HepG2 (cell line): ENCODE results near the gene SH3D19. TPM values are rescaled to one million over a fixed set of nuclear protein-coding genes. Genes with fewer than 3 reads are reported as not detected.

Source experiments
- AGO1 ChIP-seq: fragments of 200-400 bp; formaldehyde crosslinking; IDR thresholded peaks from 2 replicates; pipeline ENCODE4 v1.6.1; 2017; ENCODE audit warnings: mild to moderate bottlenecking, low read depth, low read length, moderate library complexity; ENCODE audit not compliant: poor library complexity, severe bottlenecking
- GLI4 ChIP-seq: sonication (generic); formaldehyde crosslinking; IDR thresholded peaks from 2 replicates; pipeline ENCODE4 v1.5.1; 2020; ENCODE audit warnings: missing genetic modification reagents, mild to moderate bottlenecking, moderate library complexity, borderline replicate concordance
- JUN ChIP-seq: sonication (generic); formaldehyde crosslinking; IDR thresholded peaks from 2 replicates; pipeline ENCODE4 v1.4.0; 2020; ENCODE audit warnings: mild to moderate bottlenecking, missing genetic modification reagents
- KLF16 ChIP-seq, 2 experiments: sonication (generic) in 1 of 2; formaldehyde crosslinking in 1 of 2; IDR thresholded peaks; 2 replicates each; pipeline versions ENCODE4 v1.6.1 to v1.8.0; 2016 to 2023; ENCODE audit warnings: missing genetic modification reagents in 2 of 2, missing compliant biosample characterization in 1 of 2
- MAZ ChIP-seq, 2 experiments: sonication (generic) in 1 of 2; formaldehyde crosslinking in 1 of 2; IDR thresholded peaks; 2 replicates each; pipeline versions ENCODE4 v1.5.0 to v1.6.1; 2012 to 2020; ENCODE audit warnings: low read depth in 2 of 2, mild to moderate bottlenecking in 2 of 2, borderline replicate concordance in 1 of 2, improper control_type of control experiment in 1 of 2, low read length in 1 of 2, missing genetic modification reagents in 1 of 2, moderate library complexity in 1 of 2
- MED1 ChIP-seq: sonication (generic); formaldehyde crosslinking; IDR thresholded peaks from 2 replicates; pipeline ENCODE4 v1.4.0; 2020; ENCODE audit warnings: missing genetic modification reagents
- MXD4 ChIP-seq: IDR thresholded peaks from 2 replicates; pipeline ENCODE4 v1.6.1; 2016; ENCODE audit warnings: mild to moderate bottlenecking, missing biosample characterization, missing genetic modification reagents
- PHF8 ChIP-seq: sonication (generic); formaldehyde crosslinking; IDR thresholded peaks from 2 replicates; pipeline ENCODE4 v1.5.0; 2020; ENCODE audit warnings: missing genetic modification reagents
- TEAD2 ChIP-seq: sonication (generic); formaldehyde crosslinking; IDR thresholded peaks from 2 replicates; pipeline ENCODE4 v1.9.0; 2021; ENCODE audit warnings: missing genetic modification reagents
- WIZ ChIP-seq: sonication (generic); formaldehyde crosslinking; IDR thresholded peaks from 2 replicates; pipeline ENCODE4 v1.5.1; 2020; ENCODE audit warnings: mild to moderate bottlenecking, missing genetic modification reagents
- ZNF331 ChIP-seq: sonication (generic); formaldehyde crosslinking; IDR thresholded peaks from 2 replicates; pipeline ENCODE4 v1.4.0; 2020; ENCODE audit warnings: missing genetic modification reagents
- ZNF451 ChIP-seq: sonication (generic); formaldehyde crosslinking; IDR thresholded peaks from 2 replicates; pipeline ENCODE4 v1.5.0; 2020; ENCODE audit warnings: mild to moderate bottlenecking, missing genetic modification reagents
- ZNF550 ChIP-seq: sonication (generic); formaldehyde crosslinking; IDR thresholded peaks from 2 replicates; pipeline ENCODE4 v1.4.0; 2020; ENCODE audit warnings: mild to moderate bottlenecking, missing genetic modification reagents, borderline replicate concordance
- ZNF724P ChIP-seq: sonication (generic); formaldehyde crosslinking; IDR thresholded peaks from 2 replicates; pipeline ENCODE4 v1.8.0; 2022; ENCODE audit warnings: missing genetic modification reagents, borderline replicate concordance
- ZSCAN9 ChIP-seq: IDR thresholded peaks from 2 replicates; pipeline ENCODE4 v1.6.1; 2016; ENCODE audit warnings: borderline replicate concordance
- polyA plus RNA-seq, 8 experiments: library from polyadenylated mRNA; depleted of rRNA in 3 of 8; stranded (reverse) in 7 of 8; unstranded in 1 of 8; fragments of >200 nt; fragmentation: Illumina TruSeq in 4 of 8; extraction: Trizol in 4 of 8; gene quantifications; 2 replicates each; pipeline versions ENCODE4 v1.2.1 to v1.2.3, GENCODE V29; 2011 to 2016; ENCODE audit warnings: low read depth in 4 of 8, missing spikeins in 1 of 8, mixed read lengths in 1 of 8; ENCODE audit not compliant: insufficient read depth in 1 of 8
- total RNA-seq, 5 experiments: library from RNA; depleted of rRNA; stranded (reverse); fragments of >200 nt; fragmentation: Illumina TruSeq; extraction: Trizol; gene quantifications; 2 replicates each; pipeline ENCODE4 v1.2.3, GENCODE V29; 2016; ENCODE audit warnings: low read depth in 1 of 5
- TF ChIP-seq, protein P1 (sequence below): sonication (generic); formaldehyde crosslinking; IDR thresholded peaks from 2 replicates; pipeline ENCODE4 v1.9.0; 2021; ENCODE audit warnings: missing genetic modification reagents, borderline replicate concordance
- TF ChIP-seq, protein P2 (sequence below): sonication (generic); formaldehyde crosslinking; IDR thresholded peaks from 2 replicates; pipeline ENCODE4 v1.4.0; 2020; ENCODE audit warnings: missing genetic modification reagents
- TF ChIP-seq, protein P3 (sequence below): sonication (generic); formaldehyde crosslinking; IDR thresholded peaks from 2 replicates; pipeline ENCODE4 v1.8.1; 2023; ENCODE audit warnings: mild to moderate bottlenecking, missing genetic modification reagents, borderline replicate concordance
- TF ChIP-seq, protein P4 (sequence below): sonication (generic); formaldehyde crosslinking; IDR thresholded peaks from 2 replicates; pipeline ENCODE4 v1.5.1; 2020; ENCODE audit warnings: mild to moderate bottlenecking, moderate library complexity, missing genetic modification reagents

The SH3D19 gene
- total and polyA plus RNA-seq, 2 of the 13 experiments (the other 11 are each of a cell fraction or from before 2014, with no cell fraction given): 31.2 to 38.0 TPM

DNA sequence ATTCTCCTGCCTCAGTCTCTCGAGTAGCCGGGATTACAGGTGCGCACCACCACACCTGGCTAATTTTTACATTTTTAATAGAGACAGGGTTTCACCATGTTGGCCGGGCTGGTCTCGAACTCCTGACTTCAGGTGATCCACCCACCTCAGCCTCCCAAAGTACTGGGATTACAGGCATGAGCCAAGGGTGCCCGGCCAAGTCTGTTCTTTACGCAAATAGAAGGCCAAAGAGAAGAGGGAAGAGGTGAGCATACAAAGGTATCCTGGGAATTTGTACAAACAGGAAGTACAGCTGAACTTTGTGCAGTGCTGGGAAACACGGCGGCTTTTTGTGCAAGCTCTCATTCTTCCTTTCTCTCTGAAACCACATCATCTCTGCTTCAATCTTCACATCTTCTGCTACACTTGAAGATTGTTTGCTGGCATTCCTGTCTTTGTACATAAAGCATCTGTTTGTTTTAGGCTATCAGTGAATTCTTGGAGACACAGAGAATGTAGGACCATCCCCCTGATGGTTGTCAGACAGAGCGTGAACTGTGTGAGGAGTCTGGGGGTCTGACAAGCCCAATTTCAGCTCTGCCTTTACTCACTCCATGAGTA lies 120.4 kb downstream of the SH3D19 start (continued):
- TF ChIP-seq AGO1 (no peak), MAZ (IDR thresholded peaks at IDR 0.05; ENCODE audit: borderline replicate concordance, low read depth, low read length) (no peak), MAZ (CRISPR knock-in tag; IDR thresholded peaks at IDR 0.05; ENCODE audit: low read depth) (no peak), MED1 (CRISPR knock-in tag) (peak; percentile 95), GLI4 (CRISPR knock-in tag) (no peak), TEAD2 (CRISPR knock-in tag) (no peak), WIZ (CRISPR knock-in tag) (no peak), ZNF724P (CRISPR knock-in tag) (0 out of 2 replicates have a peak, but pooled peaks have one; percentile 56), KLF16 (CRISPR knock-in tag; IDR thresholded peaks at IDR 0.05) (peak in 1 of 2 experiments; percentile 58; a peak in 1 of 4 replicates), ZNF451 (CRISPR knock-in tag) (no peak), ZNF331 (peak; percentile 51; the same call in 1 of the 2 replicates), MXD4 (CRISPR knock-in tag) (no peak), ZSCAN9 (CRISPR knock-in tag) (peak; percentile 58; the same call in 1 of the 2 replicates), JUN (no peak), PHF8 (CRISPR knock-in tag) (0 out of 2 replicates have a peak, but pooled peaks have one; percentile 32), ZNF550 (CRISPR knock-in tag) (no peak)
- TF ChIP-seq, protein P1, sequence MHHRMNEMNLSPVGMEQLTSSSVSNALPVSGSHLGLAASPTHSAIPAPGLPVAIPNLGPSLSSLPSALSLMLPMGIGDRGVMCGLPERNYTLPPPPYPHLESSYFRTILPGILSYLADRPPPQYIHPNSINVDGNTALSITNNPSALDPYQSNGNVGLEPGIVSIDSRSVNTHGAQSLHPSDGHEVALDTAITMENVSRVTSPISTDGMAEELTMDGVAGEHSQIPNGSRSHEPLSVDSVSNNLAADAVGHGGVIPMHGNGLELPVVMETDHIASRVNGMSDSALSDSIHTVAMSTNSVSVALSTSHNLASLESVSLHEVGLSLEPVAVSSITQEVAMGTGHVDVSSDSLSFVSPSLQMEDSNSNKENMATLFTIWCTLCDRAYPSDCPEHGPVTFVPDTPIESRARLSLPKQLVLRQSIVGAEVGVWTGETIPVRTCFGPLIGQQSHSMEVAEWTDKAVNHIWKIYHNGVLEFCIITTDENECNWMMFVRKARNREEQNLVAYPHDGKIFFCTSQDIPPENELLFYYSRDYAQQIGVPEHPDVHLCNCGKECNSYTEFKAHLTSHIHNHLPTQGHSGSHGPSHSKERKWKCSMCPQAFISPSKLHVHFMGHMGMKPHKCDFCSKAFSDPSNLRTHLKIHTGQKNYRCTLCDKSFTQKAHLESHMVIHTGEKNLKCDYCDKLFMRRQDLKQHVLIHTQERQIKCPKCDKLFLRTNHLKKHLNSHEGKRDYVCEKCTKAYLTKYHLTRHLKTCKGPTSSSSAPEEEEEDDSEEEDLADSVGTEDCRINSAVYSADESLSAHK (CRISPR knock-in tag): no peak
- TF ChIP-seq, protein P2, sequence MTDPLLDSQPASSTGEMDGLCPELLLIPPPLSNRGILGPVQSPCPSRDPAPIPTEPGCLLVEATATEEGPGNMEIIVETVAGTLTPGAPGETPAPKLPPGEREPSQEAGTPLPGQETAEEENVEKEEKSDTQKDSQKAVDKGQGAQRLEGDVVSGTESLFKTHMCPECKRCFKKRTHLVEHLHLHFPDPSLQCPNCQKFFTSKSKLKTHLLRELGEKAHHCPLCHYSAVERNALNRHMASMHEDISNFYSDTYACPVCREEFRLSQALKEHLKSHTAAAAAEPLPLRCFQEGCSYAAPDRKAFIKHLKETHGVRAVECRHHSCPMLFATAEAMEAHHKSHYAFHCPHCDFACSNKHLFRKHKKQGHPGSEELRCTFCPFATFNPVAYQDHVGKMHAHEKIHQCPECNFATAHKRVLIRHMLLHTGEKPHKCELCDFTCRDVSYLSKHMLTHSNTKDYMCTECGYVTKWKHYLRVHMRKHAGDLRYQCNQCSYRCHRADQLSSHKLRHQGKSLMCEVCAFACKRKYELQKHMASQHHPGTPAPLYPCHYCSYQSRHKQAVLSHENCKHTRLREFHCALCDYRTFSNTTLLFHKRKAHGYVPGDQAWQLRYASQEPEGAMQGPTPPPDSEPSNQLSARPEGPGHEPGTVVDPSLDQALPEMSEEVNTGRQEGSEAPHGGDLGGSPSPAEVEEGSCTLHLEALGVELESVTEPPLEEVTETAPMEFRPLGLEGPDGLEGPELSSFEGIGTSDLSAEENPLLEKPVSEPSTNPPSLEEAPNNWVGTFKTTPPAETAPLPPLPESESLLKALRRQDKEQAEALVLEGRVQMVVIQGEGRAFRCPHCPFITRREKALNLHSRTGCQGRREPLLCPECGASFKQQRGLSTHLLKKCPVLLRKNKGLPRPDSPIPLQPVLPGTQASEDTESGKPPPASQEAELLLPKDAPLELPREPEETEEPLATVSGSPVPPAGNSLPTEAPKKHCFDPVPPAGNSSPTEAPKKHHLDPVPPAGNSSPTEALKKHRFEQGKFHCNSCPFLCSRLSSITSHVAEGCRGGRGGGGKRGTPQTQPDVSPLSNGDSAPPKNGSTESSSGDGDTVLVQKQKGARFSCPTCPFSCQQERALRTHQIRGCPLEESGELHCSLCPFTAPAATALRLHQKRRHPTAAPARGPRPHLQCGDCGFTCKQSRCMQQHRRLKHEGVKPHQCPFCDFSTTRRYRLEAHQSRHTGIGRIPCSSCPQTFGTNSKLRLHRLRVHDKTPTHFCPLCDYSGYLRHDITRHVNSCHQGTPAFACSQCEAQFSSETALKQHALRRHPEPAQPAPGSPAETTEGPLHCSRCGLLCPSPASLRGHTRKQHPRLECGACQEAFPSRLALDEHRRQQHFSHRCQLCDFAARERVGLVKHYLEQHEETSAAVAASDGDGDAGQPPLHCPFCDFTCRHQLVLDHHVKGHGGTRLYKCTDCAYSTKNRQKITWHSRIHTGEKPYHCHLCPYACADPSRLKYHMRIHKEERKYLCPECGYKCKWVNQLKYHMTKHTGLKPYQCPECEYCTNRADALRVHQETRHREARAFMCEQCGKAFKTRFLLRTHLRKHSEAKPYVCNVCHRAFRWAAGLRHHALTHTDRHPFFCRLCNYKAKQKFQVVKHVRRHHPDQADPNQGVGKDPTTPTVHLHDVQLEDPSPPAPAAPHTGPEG (CRISPR knock-in tag): peak; percentile 54
- TF ChIP-seq, protein P3, sequence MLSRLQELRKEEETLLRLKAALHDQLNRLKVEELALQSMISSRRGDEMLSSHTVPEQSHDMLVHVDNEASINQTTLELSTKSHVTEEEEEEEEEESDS: no peak
- TF ChIP-seq, protein P4, sequence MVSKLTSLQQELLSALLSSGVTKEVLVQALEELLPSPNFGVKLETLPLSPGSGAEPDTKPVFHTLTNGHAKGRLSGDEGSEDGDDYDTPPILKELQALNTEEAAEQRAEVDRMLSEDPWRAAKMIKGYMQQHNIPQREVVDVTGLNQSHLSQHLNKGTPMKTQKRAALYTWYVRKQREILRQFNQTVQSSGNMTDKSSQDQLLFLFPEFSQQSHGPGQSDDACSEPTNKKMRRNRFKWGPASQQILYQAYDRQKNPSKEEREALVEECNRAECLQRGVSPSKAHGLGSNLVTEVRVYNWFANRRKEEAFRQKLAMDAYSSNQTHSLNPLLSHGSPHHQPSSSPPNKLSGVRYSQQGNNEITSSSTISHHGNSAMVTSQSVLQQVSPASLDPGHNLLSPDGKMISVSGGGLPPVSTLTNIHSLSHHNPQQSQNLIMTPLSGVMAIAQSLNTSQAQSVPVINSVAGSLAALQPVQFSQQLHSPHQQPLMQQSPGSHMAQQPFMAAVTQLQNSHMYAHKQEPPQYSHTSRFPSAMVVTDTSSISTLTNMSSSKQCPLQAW (CRISPR knock-in tag): peak; percentile 71
